GM21576 (cell line): ENCODE data around the gene HS2ST1.
"Not testable (repeated sequence)": the region's sequence is repeated elsewhere in the genome, so short reads cannot be mapped to it uniquely, and the experiment has no call there.

Experiments used
- ATAC-seq: cut with Tn5 transposase; IDR thresholded peaks from one replicate; pipeline ENCODE4 v1.9.1; 2021; ENCODE audit warnings: mild to moderate bottlenecking, moderate library complexity; ENCODE audit not compliant: unreplicated experiment

Gene HS2ST1

GRCh38 chr1:86924324-86924960 lies 10.0 kb downstream of the HS2ST1 start:
- ATAC-seq, result no peak

GRCh38 chr1:86925742-86926141 lies 11.3 kb downstream of the HS2ST1 start:
- no peak for ATAC-seq

DNA sequence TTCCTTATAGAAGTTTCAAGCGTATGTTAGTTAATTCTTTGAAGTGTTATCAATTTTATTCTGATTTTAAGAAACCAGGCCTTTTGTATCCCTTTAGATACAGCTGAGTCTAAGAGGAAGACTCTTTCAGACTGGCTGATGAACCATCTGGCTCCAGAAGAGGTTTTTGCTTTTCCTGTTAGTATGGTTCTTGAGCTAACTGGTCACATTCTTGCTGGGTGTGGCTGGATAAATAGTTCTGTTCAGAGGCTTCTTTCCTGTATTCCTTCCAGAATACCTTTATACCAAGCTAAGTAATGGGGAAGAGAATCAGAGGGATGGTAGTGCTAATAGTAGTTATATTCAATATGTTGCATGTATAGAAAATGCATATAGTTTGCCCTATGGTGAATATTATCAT lies 12.4 kb downstream of the HS2ST1 start:
- no peak for ATAC-seq

- ATAC-seq, result no peak
Observed at GRCh38 chr1:86928819-86929218, 14.4 kb downstream of the HS2ST1 start.

DNA sequence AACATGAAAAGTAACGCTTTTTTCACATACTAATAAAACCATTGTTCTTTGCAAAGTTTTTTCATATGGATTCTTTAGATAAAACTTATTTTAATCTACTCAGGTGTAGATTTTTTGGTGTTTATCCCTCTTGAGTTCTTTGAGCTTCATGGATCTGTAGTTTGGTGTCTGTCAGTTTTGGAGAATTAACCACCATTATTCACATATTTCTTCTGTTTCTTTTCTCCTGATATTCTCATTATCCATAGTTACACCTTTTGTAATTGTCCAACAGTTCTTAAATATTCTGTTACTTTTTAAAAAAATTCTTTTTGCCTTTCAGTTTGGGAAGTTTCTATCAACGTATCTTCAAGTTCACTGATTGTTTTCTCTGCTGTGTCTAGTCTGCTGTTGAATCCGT lies 18.6 kb downstream of the HS2ST1 start:
- no peak for ATAC-seq

GRCh38 chr1:86933562-86934377 lies 19.3 kb downstream of the HS2ST1 start:
- no peak for ATAC-seq

GRCh38 chr1:86938450-86938849 lies 24.0 kb downstream of the HS2ST1 start:
- ATAC-seq, result no peak

DNA sequence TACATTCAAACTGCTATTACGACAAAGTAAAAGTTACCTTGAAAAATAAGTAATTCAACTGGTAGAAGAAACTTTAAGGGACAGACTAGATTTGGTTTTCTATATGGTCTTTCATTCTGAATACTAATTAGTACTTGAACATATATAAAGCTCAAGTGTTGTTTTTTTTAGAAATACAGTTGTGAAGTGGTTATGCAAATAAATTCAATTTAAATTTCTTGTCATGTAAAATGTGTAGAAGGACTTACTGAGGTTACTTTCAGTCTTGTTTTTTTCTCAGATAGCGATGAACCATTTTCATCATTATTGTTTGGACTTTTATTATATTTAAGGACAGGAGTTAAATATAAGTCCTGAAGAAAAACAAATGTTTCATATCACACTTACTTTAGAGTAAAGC lies 24.4 kb downstream of the HS2ST1 start:
- ATAC-seq, result no peak

GRCh38 chr1:86939406-86939805 lies 25.0 kb downstream of the HS2ST1 start:
- no peak for ATAC-seq

DNA sequence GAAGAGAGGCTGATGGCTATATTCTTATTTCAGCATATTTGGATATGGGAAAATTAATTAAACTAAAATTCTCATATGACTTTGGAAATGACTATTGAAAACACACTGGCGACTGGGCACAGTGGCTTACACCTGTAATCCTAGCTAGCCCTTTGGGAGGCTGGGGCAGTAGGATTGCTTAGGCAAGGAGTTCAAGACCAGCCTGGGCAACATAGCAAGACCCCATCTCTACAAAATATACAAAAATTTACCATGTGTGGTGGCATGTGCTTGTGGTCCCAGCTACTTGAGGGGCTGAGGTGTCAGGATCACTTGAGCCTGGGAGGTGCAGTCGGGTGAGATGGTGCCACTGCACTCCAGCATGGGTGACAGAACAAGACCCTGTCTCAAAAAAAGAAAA lies 26.2 kb downstream of the HS2ST1 start:
- no peak for ATAC-seq

- ATAC-seq, result no peak
Observed at GRCh38 chr1:86942042-86942441, 27.6 kb downstream of the HS2ST1 start.

DNA sequence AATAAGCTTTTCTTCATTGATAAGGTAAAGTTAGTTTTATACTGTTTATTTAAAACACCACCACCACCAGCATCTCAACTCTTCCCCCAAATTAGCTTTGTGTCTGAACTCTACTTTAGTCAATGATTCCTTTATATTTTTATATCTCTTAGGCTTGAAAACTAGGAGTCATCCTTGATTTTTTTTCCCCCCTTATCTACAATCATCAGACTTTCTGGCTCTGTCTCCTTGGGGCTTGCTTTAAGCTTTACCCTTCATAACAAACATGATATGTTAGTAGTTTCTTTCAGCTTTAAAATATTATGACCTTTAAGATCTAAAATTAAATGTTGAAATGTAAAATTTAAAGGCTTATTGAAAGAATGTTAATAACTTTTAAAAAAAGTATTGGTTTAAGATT lies 28.3 kb downstream of the HS2ST1 start:
- no peak for ATAC-seq

GRCh38 chr1:86948212-86948611 lies 33.8 kb downstream of the HS2ST1 start:
- ATAC-seq, result no peak

DNA sequence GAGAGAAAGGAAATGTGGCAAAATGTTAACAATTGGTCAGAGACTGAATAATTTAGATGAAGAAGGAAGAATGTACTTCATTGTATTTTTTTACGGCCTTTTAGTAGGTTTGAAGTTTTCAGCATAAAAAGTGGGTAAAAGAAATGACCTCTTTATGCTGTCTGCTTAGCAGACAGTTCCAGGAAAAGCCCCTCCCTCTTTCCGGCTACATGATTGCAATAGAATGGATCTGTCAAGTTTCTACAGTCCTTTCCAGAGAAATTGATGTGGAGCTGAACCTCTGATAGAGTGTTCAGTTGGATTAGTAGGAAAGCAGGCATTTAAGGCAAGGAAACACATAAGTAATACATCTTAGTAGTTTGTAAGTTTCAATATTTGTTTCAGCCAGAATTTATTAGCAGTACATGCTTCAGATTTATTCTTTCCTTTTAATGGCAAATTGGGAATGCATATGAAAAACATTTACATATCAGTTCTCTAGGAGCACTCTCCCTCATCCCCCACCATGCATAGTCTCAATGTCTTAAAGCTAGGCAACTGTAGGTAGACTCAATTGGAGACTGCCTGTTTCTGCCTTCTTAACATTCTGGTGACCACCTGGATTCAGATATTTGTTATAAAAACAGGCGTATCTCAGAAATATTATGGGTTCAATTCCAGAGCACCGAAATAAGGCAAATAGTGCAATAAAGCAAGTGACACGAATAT lies 36.4 kb downstream of the HS2ST1 start:
- ATAC-seq, result no peak

- no peak for ATAC-seq
Observed at GRCh38 chr1:86951430-86951829, 37.0 kb downstream of the HS2ST1 start.

DNA sequence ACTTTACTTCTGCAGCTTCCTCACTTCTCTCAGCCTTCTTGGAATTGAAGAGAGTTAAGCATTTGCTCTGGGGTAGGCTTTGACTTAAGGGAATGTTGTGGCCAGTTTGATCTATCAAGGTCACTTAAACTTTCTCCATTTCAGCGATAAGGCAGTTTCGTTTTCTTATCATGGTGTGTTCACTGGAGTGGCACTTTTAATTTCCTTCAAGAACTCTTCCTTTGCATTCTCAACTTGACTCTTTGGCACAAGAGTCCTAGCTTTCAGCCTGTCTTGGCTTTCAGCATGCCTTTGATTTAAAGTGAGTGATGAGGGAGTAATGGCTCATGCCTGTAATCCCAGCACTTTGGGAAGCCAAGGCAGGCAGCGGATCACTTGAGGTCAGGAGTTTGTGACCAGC lies 38.7 kb downstream of the HS2ST1 start:
- ATAC-seq, result no peak

DNA sequence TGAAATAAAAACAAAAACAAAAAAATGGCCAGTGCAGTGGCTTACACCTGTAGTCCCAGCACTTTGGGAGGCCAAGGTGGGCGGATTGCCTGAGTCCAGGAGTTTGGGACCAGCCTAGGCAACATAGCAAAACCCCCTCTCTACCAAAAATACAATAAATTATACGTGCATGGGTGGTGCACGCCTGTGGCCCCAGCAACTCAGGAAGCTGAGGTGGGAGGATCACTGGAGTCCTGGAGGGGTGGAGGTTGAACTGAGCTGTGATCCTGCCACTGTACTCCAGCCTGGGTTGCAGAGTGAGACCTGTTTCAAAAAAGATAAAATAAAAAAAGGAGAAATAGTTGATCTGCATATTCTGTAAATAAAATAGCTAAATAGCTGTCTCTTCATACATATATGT lies 41.2 kb downstream of the HS2ST1 start:
- no peak for ATAC-seq

DNA sequence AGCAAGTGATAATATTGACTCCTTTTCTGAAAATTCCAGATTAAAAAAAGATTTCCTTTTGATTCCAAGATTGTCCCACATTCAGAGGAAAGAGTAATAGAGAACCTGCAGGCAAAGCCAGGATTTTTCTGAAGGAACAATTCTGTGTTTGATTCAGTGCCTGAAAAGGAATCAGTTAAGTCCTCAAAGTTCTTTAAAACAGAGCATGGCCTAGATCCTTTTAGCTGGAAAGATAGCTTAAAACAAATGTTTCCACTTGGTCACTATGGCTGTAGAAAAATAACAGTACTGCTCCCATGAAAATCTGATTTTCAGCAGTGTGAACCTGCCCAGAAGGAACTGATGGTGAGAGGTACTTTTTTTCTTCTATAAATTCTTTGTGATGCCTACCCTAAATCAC lies 41.8 kb downstream of the HS2ST1 start:
- no peak for ATAC-seq

- ATAC-seq, result no peak
Observed at GRCh38 chr1:86957221-86957620, 42.8 kb downstream of the HS2ST1 start.

GRCh38 chr1:86960548-86960947 lies 46.1 kb downstream of the HS2ST1 start:
- no peak for ATAC-seq

GRCh38 chr1:86963841-86964240 lies 49.4 kb downstream of the HS2ST1 start:
- ATAC-seq, result not testable (repeated sequence)
